HG03280 (cell line): ENCODE data around the gene ZNF791.
"Not testable (repeated sequence)": the region's sequence is repeated elsewhere in the genome, so short reads cannot be mapped to it uniquely, and the experiment has no call there.

Experiments
- ATAC-seq: cut with Tn5 transposase; IDR thresholded peaks from one replicate; pipeline ENCODE4 v1.9.1; 2021; ENCODE audit warnings: mild to moderate bottlenecking, moderate library complexity; ENCODE audit not compliant: unreplicated experiment

Gene ZNF791

GRCh38 chr19:12665671-12666264 is 55.0 kb downstream of the ZNF791 start:
- ATAC-seq: no peak

GRCh38 chr19:12666265-12667048 is 55.7 kb downstream of the ZNF791 start, which contains the start of the genes MAN2B1 and WDR83:
Gene MAN2B1 (minus strand): TSS chr19:12666742. CDS start chr19:12666701, 41 bp downstream.
Gene WDR83 (plus strand): TSS chr19:12666807. CDS start chr19:12669791, 2,984 bp downstream.
- no peak for ATAC-seq

- no peak for ATAC-seq
Measured at GRCh38 chr19:12667731-12668302, 57.1 kb downstream of the ZNF791 start.

- no peak for ATAC-seq
Measured at GRCh38 chr19:12668346-12668745, 57.6 kb downstream of the ZNF791 start.

GRCh38 chr19:12668932-12669269 is 58.2 kb downstream of the ZNF791 start:
- no peak for ATAC-seq

GRCh38 chr19:12669270-12670158 is 58.8 kb downstream of the ZNF791 start:
- no peak for ATAC-seq

- ATAC-seq: no peak
Measured at GRCh38 chr19:12670159-12670928, 59.6 kb downstream of the ZNF791 start.

- ATAC-seq: no peak
Measured at GRCh38 chr19:12672744-12673143, 62.0 kb downstream of the ZNF791 start.

- ATAC-seq: no peak
Measured at GRCh38 chr19:12675399-12675798, 64.7 kb downstream of the ZNF791 start.

- no peak for ATAC-seq
Measured at GRCh38 chr19:12675940-12676339, 65.2 kb downstream of the ZNF791 start.

GRCh38 chr19:12676384-12676792 is 65.7 kb downstream of the ZNF791 start:
- ATAC-seq: no peak

GRCh38 chr19:12676928-12677327 is 66.2 kb downstream of the ZNF791 start:
- ATAC-seq: no peak

- not testable (repeated sequence) for ATAC-seq
Measured at GRCh38 chr19:12678039-12678438, 67.3 kb downstream of the ZNF791 start.

- ATAC-seq: no peak
Measured at GRCh38 chr19:12680034-12680433, 69.3 kb downstream of the ZNF791 start.

GRCh38 chr19:12681074-12681987 is 70.6 kb downstream of the ZNF791 start, which contains the start of gene DHPS:
Gene DHPS (minus strand): TSS chr19:12681880. CDS start chr19:12681766, 114 bp downstream.
- peak; percentile 63 for ATAC-seq
